GM12878 (cell line): Measurements from ENCODE around the gene ZNF280D.

Experiments
- CBX5 ChIP-seq: sonication (generic); IDR thresholded peaks from 2 replicates; pipeline ENCODE4 v1.6.1; 2016; ENCODE audit warnings: low read depth, moderate library complexity, mild to moderate bottlenecking, inconsistent platforms
- CHD2 ChIP-seq: IDR thresholded peaks from 2 replicates; pipeline ENCODE4 v1.6.1; 2011; ENCODE audit warnings: low read depth, low read length, improper control_type of control experiment, borderline replicate concordance
- ETV6 ChIP-seq, 2 experiments: fragments of 450-650 bp in 1 of 2; IDR thresholded peaks in 1 of 2; conservative IDR thresholded peaks in 1 of 2; 2 replicates each; pipeline ENCODE4 v1.6.1; 2014; ENCODE audit warnings: antibody characterized with exemption in 1 of 2, borderline replicate concordance in 1 of 2, low read depth in 1 of 2, mild to moderate bottlenecking in 1 of 2, moderate library complexity in 1 of 2
- NRF1 ChIP-seq: conservative IDR thresholded peaks from 2 replicates; pipeline ENCODE4 v1.6.1; 2011; ENCODE audit warnings: mild to moderate bottlenecking, low read depth, low read length, improper control_type of control experiment
- PML ChIP-seq: IDR thresholded peaks from 2 replicates; pipeline ENCODE4 v1.6.1; 2012; ENCODE audit warnings: low read length, inconsistent platforms
- SUZ12 ChIP-seq: fragments of 200-600 bp; sonication (generic); IDR thresholded peaks from one replicate; pipeline ENCODE4 v1.6.1; 2018; ENCODE audit warnings: antibody characterized with exemption, mild to moderate bottlenecking; ENCODE audit not compliant: unreplicated experiment
- ZSCAN29 ChIP-seq: fragments of 450-650 bp; IDR thresholded peaks from 2 replicates; pipeline ENCODE4 v1.6.1; 2017; ENCODE audit warnings: mild to moderate bottlenecking, moderate library complexity

DNA sequence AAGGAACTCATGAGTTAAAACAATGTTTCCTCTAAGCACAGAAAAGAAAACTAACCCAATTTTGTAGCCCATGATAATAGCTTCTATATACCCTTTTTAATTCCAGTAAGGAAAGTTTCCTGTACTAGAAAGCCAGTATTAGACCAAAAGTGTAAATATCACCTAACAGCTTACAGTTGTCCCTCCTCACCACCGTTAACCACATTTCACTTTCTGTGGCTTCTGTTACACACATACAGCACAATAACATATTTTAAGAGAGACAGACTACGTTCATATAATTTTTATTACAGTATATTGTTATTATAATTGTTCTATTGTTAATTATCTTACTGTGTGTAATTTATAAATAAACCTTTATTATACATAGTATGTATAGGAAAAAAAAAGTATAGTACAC is 74.1 kb downstream of the ZNF280D start:
- TF ChIP-seq PML (no peak), CHD2 (no peak), NRF1 (no peak), ETV6 (conservative IDR thresholded peaks at IDR 0.05 in 1 of 2, IDR thresholded peaks at IDR 0.05 in 1 of 2; ENCODE audit: borderline replicate concordance in 1 of 2, low read depth in 1 of 2) (no peak), CBX5 (no peak), SUZ12 (no peak), ZSCAN29 (no peak)
